ENCODE results near the gene RIC3.

The RIC3 gene

DNA sequence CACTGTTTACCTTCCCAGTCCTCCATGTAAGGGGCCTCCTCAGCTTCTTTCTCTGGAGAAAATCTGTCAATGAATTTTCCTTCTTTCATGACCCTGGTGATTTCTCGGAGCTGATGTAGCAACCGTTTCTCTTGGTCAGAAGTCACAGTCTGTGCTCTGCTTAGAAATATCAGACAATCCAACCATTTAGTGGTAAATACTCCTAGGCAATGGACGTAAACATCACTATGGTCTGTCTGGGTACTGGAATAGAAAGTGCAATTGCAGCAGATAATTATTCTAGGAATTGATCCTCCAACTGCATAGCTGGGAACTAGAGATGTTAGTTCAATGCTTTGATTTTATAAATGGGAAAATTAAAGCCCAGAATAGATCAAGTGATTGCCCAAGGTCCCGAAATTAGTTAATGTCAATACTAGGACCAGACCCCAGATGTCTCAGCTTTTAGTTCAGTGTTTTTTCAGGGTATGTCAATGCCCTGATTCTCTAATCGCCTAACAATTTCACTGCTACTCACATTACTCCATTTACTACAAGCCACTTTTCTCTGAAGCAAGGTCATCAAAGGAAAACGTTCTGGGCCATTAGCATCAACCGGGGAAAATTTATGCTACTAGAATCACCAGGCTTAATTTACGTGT is 42.1 kb downstream of the RIC3 start:
- H3K4me3 ChIP-seq (ENCODE audit: low read depth, low read length) = no peak overlapping the region
- DNase-seq (ENCODE audit: low read depth) = no peak
- no peak for TF ChIP-seq CTCF (IDR thresholded peaks at IDR 0.05; ENCODE audit: control insufficient read depth, extremely low read depth, insufficient read depth)

DNA sequence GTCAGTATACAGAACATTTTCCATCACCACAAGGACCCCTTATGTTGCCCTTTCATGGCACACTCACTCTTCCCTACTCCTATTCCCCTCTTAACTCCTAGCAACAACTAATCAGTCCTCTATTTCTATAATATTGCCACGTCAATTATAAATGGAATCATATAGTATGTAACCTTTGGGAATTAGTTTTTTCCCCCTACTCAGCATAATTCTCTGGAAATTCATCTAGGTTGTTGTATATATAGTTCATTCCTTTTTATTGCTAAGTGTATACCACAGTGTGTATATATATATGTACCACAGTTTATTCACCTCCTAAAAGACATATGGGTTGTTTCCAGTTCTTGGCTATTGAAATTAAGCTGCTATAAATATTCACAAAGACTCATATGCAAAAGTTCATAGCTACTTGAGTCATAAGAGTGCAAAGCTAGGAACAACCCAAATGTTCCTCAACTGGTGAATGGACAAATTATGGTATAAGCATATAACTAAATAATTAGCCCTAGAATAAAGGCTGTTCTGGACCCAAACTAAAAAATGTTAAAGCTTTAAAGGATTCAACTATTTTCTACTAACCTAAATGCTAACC is 46.6 kb downstream of the RIC3 start:
- H3K4me3 ChIP-seq (ENCODE audit: low read depth, low read length) = no peak overlapping the region
- no peak for TF ChIP-seq CTCF (IDR thresholded peaks at IDR 0.05; ENCODE audit: control insufficient read depth, extremely low read depth, insufficient read depth)
- DNase-seq (ENCODE audit: low read depth) = no peak

- no peak overlapping the region for H3K4me3 ChIP-seq (ENCODE audit: low read depth, low read length)
- TF ChIP-seq CTCF (IDR thresholded peaks at IDR 0.05; ENCODE audit: control insufficient read depth, extremely low read depth, insufficient read depth) = no peak
- no peak for DNase-seq (ENCODE audit: low read depth)
Observed at GRCh38 chr11:8111636-8112035, 57.2 kb downstream of the RIC3 start.

GRCh38 chr11:8110396-8110795 is 58.4 kb downstream of the RIC3 start:
- no peak for TF ChIP-seq CTCF (IDR thresholded peaks at IDR 0.05; ENCODE audit: control insufficient read depth, extremely low read depth, insufficient read depth)
- DNase-seq (ENCODE audit: low read depth) = no peak
- no peak overlapping the region for H3K4me3 ChIP-seq (ENCODE audit: low read depth, low read length)

DNA sequence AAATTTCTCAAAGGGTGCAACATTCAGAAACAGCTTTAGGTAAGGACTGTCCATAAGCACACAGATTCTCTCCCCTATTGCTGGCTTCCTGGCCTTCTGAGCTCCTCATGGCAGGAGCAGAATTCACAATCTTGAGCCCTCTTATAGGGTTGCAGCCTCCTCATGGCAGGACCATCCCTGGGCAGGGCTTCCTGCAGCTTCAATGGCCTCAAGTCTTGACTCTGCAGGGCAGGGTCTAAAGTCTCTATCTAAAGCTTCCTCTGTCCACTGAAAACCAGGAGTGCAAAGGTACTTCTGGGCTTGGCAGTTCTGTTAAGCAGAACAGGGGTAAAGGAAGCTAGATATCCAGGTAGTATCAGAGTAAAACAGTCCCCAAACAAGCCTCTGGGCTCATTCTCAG is 59.1 kb downstream of the RIC3 start:
- no peak overlapping the region for H3K4me3 ChIP-seq (ENCODE audit: low read depth, low read length)
- TF ChIP-seq CTCF (IDR thresholded peaks at IDR 0.05; ENCODE audit: control insufficient read depth, extremely low read depth, insufficient read depth) = no peak
- DNase-seq (ENCODE audit: low read depth) = no peak

- no peak for TF ChIP-seq CTCF (IDR thresholded peaks at IDR 0.05; ENCODE audit: control insufficient read depth, extremely low read depth, insufficient read depth)
- no peak for DNase-seq (ENCODE audit: low read depth)
Observed at GRCh38 chr11:8108421-8108820, 60.4 kb downstream of the RIC3 start.

DNA sequence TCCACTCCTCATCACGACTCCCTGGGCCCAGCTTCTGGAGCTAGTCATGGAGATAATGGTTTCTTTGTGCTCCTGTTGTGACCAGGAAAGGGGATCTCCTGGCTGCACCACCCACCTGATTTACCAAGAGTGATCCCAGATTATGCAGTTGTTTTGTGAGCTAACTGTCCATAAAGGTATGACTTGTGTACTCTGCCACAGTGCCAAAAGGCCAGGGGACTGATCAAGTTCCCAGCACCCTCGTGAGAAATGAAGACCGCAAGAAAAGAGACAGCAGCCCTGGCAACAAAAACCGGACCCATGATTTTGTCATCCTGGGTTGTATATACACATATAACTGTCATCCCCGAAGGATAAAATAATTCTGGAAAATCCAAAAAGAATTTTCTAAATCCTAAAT is 61.2 kb downstream of the RIC3 start:
- no peak for TF ChIP-seq CTCF (IDR thresholded peaks at IDR 0.05; ENCODE audit: control insufficient read depth, extremely low read depth, insufficient read depth)

More at GRCh38 chr11:8108421-8108820, 60.4 kb downstream of the RIC3 start:
- no peak overlapping the region for H3K4me3 ChIP-seq (ENCODE audit: low read depth, low read length)

More for the DNA sequence above, 61.2 kb downstream of the RIC3 start:
- DNase-seq (ENCODE audit: low read depth) = no peak
- H3K4me3 ChIP-seq (ENCODE audit: low read depth, low read length) = no peak overlapping the region

All from LNCaP clone FGC (cell line).